ENCODE data around the gene TMPRSS2. TPM values are rescaled to one million over a fixed set of nuclear protein-coding genes. Genes with fewer than 3 reads are reported as not detected.

TMPRSS2 gene
- total and polyA plus RNA-seq, 11 donors, result 0.04 TPM; not detected in 10

DNA sequence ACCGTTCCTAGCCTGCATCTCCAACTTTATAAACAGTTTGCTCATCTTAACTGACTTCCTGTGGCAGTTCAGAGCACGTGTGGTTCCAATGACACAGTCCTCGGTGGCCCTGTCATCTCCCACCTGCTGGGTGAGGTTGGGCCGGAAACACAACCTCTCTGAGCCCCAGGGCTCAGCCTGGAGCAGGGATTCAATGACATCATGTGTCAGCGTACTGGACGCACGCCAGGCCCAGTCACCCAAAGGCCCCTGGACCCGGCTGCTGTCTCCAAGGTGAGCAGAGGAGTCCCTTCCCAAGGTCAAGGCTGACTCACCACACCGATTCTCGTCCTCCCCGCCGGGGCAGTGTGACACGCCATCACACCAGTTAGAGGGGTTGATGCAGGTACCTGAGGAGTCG lies 19.9 kb downstream of the TMPRSS2 start:
- TF ChIP-seq, protein P1, sequence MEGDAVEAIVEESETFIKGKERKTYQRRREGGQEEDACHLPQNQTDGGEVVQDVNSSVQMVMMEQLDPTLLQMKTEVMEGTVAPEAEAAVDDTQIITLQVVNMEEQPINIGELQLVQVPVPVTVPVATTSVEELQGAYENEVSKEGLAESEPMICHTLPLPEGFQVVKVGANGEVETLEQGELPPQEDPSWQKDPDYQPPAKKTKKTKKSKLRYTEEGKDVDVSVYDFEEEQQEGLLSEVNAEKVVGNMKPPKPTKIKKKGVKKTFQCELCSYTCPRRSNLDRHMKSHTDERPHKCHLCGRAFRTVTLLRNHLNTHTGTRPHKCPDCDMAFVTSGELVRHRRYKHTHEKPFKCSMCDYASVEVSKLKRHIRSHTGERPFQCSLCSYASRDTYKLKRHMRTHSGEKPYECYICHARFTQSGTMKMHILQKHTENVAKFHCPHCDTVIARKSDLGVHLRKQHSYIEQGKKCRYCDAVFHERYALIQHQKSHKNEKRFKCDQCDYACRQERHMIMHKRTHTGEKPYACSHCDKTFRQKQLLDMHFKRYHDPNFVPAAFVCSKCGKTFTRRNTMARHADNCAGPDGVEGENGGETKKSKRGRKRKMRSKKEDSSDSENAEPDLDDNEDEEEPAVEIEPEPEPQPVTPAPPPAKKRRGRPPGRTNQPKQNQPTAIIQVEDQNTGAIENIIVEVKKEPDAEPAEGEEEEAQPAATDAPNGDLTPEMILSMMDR (IDR thresholded peaks at IDR 0.05), result no peak
- no peak for TF ChIP-seq POLR2A (IDR thresholded peaks at IDR 0.05)
- Histone ChIP-seq H3K27me3 (peaks cover 0 to 14% (median 4%) of the 10 kb centered on the region in 9 donors), H3K36me3 (no peaks in the 10 kb centered on the region), H3K27ac (no peak overlapping the region), H3K9me3 (no peaks in the 10 kb centered on the region), H3K4me1 (peaks cover 0 to 7% (median 0%) of the 10 kb centered on the region in 12 donors), H3K4me3 (no peak overlapping the region)
- intact Hi-C loops (cut with DNase I), result no loop called here
- 79 to 89% (median 85%) methylated on average over 9 to 14 of the region's 14 CpGs for WGBS, 4 donors
- no peak for DNase-seq
- no peak for ATAC-seq

DNA sequence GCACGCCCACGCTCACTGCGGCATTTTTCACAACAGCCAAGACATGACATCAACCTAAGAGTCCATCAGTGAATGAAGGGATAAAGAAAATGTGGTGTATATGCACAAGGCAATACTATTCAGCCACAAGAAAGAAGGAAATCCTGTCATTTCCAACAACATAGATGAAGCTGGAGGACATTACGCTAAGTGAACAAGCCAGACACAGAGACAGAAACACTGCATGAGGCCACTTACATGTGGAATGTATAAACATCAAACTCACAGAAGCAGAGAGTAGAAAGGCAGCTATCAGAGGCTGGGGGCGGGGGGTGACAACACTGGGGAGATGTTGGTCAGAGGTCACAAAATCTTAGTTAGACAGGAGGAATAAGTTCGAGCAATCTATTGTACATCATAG lies 20.9 kb downstream of the TMPRSS2 start:
- Histone ChIP-seq H3K4me3 (no peak overlapping the region), H3K9me3 (no peaks in the 10 kb centered on the region), H3K36me3 (no peaks in the 10 kb centered on the region), H3K4me1 (peaks cover 0 to 7% (median 0%) of the 10 kb centered on the region in 12 donors), H3K27ac (no peak overlapping the region), H3K27me3 (peaks cover 0 to 14% (median 3%) of the 10 kb centered on the region in 9 donors)
- intact Hi-C loops (cut with DNase I), result no loop called here
- 78 to 79% (median 79%) methylated on average over 6 of the region's 6 CpGs for whole genome bisulfite sequencing, 4 donors
- ATAC-seq, result no peak
- no peak for DNase-seq
- TF ChIP-seq, protein P1 (IDR thresholded peaks at IDR 0.05), result no peak
- TF ChIP-seq POLR2A (IDR thresholded peaks at IDR 0.05), result no peak

DNA sequence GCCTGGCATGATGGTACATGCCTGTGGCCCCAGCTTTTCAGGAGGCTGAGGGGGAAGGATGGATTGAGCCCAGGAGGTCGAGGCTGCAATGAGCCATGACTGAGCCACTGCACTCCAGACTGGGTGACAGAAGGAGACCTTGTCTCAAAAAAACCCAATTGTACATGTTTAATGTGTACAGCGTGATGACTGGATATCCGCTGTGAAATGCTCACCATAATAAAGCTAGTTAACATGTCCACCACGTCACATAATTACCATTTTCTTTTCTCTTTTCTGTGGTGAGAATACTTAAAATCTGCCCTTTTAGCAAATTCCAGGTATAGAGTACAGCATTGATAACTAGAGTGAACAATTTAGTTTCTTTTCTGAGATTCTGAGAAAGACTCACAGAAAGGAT lies 24.0 kb downstream of the TMPRSS2 start:
- intact Hi-C loops (cut with DNase I), result no loop called here
- WGBS, 4 donors, result 84 to 92% (median 90%) methylated on average over 4 of the region's 4 CpGs
- Histone ChIP-seq H3K27ac (no peak overlapping the region), H3K4me3 (no peak overlapping the region), H3K9me3 (no peaks in the 10 kb centered on the region), H3K4me1 (peaks cover 0 to 7% (median 0%) of the 10 kb centered on the region in 12 donors), H3K36me3 (no peaks in the 10 kb centered on the region), H3K27me3 (peaks cover 0 to 17% (median 0%) of the 10 kb centered on the region in 9 donors)
- DNase-seq, result no peak
- TF ChIP-seq, protein P1 (IDR thresholded peaks at IDR 0.05), result no peak
- TF ChIP-seq POLR2A (IDR thresholded peaks at IDR 0.05), result no peak
- no peak for ATAC-seq

DNA sequence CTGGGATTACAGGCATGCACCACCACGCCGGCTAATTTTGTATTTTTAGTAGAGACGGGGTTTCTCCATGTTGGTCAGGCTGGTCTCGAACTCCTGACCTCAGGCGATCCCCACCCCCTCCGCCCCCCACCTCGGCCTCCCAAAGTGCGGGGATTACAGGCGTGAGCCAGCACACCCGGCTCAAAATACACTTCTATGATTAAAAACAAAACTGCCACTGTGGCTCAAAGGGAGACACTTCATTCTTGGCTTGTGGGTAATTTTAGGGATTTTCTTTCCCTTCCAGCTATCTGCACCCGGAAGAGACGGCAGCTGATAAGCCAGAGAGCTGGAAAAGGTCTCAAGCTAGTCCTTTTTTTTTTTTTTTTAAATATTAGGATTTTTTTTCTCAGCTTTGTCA lies 24.5 kb downstream of the TMPRSS2 start:
- WGBS, 4 donors, result 50 to 58% (median 54%) methylated on average over 12 of the region's 12 CpGs
- Histone ChIP-seq H3K27ac (no peak overlapping the region), H3K27me3 (peaks cover 0 to 16% (median 0%) of the 10 kb centered on the region in 9 donors), H3K4me1 (peaks cover 0 to 7% (median 0%) of the 10 kb centered on the region in 12 donors), H3K4me3 (no peak overlapping the region), H3K9me3 (no peaks in the 10 kb centered on the region), H3K36me3 (no peaks in the 10 kb centered on the region)
- ATAC-seq, result no peak
- intact Hi-C loops (cut with DNase I), result no loop called here
- TF ChIP-seq POLR2A (IDR thresholded peaks at IDR 0.05), result no peak
- TF ChIP-seq, protein P1 (IDR thresholded peaks at IDR 0.05), result no peak
- DNase-seq, result no peak

Data from heart left ventricle (tissue), 16 donors.